Measurements from ENCODE around the gene DNAH10. TPM values are rescaled to one million over a fixed set of nuclear protein-coding genes. Genes with fewer than 3 reads are reported as not detected.

The DNAH10 gene
- total RNA-seq, 1 donor from 2014 or later: 1.2 TPM

GRCh38 chr12:123772074-123772473, 10.0 kb downstream of the DNAH10 start:
- Mint-ChIP-seq H3K27me3 (ENCODE audit: low read depth) (peaks cover 13% of the 10 kb centered on the region), H3K36me3 (ENCODE audit: low read depth) (peaks cover 6% of the 10 kb centered on the region), H3K4me1 (ENCODE audit: low read depth) (no peaks in the 10 kb centered on the region), H3K4me3 (ENCODE audit: unreplicated experiment) (no peak overlapping the region), H3K27ac (ENCODE audit: unreplicated experiment) (no peak overlapping the region), H3K9me3 (ENCODE audit: low read depth) (peaks cover 6% of the 10 kb centered on the region)
- TF ChIP-seq, protein P1, sequence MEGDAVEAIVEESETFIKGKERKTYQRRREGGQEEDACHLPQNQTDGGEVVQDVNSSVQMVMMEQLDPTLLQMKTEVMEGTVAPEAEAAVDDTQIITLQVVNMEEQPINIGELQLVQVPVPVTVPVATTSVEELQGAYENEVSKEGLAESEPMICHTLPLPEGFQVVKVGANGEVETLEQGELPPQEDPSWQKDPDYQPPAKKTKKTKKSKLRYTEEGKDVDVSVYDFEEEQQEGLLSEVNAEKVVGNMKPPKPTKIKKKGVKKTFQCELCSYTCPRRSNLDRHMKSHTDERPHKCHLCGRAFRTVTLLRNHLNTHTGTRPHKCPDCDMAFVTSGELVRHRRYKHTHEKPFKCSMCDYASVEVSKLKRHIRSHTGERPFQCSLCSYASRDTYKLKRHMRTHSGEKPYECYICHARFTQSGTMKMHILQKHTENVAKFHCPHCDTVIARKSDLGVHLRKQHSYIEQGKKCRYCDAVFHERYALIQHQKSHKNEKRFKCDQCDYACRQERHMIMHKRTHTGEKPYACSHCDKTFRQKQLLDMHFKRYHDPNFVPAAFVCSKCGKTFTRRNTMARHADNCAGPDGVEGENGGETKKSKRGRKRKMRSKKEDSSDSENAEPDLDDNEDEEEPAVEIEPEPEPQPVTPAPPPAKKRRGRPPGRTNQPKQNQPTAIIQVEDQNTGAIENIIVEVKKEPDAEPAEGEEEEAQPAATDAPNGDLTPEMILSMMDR (IDR thresholded peaks at IDR 0.05): no peak
- DNase-seq (ENCODE audit: low spot score): no peak

DNA sequence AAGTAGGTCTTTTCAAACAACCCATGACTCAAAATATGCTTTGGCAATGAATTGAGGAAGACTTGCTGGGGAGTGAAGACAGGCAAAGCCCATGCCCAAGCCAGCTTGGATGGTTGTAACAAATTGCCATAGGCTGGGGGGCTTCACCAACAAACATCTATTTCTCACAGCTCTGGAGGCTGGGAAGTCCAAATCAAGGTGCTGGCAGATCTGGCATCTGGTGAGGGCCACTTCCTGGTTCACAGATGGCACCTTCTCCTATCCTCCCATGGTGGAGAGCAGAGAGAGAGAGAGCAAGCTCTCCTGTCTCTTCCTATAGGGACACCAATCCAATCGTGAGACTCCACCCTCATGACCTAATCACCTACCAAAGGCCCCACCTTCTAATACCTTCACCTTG, 11.3 kb downstream of the DNAH10 start:
- DNase-seq (ENCODE audit: low spot score): no peak
- Mint-ChIP-seq H3K4me1 (ENCODE audit: low read depth) (no peaks in the 10 kb centered on the region), H3K4me3 (ENCODE audit: unreplicated experiment) (no peak overlapping the region), H3K9me3 (ENCODE audit: low read depth) (peaks cover 6% of the 10 kb centered on the region), H3K27ac (ENCODE audit: unreplicated experiment) (no peak overlapping the region), H3K36me3 (ENCODE audit: low read depth) (peaks cover 6% of the 10 kb centered on the region), H3K27me3 (ENCODE audit: low read depth) (peaks cover 17% of the 10 kb centered on the region)
- TF ChIP-seq, protein P1 (IDR thresholded peaks at IDR 0.05): no peak

DNA sequence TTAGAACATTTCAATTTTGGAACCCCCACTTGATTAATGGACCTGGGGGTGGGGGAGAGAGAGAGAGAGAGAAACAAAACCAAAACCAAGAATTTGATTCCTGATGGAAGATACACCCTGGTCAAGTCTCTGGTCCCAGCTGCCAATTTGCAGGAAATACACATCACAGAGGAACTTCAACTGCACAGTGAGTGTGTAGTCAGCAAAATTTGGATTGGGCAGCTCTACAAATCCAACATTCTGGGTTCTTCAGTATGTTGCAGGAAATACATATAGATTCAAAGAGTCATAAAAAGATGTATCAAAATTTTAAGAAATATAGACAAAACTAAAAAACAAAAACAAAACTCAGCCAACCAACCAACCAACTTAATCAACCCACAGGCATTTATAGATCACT, 17.4 kb downstream of the DNAH10 start:
- TF ChIP-seq, protein P1 (IDR thresholded peaks at IDR 0.05): no peak
- DNase-seq (ENCODE audit: low spot score): no peak
- H3K27me3 Mint-ChIP-seq (ENCODE audit: low read depth): peaks cover 12% of the 10 kb centered on the region
- H3K9me3 Mint-ChIP-seq (ENCODE audit: low read depth): peaks cover 9% of the 10 kb centered on the region
- H3K4me3 Mint-ChIP-seq (ENCODE audit: unreplicated experiment): no peak overlapping the region
- H3K27ac Mint-ChIP-seq (ENCODE audit: unreplicated experiment): no peak overlapping the region
- H3K4me1 Mint-ChIP-seq (ENCODE audit: low read depth): no peaks in the 10 kb centered on the region
- peaks cover 16% of the 10 kb centered on the region for H3K36me3 Mint-ChIP-seq (ENCODE audit: low read depth)

DNA sequence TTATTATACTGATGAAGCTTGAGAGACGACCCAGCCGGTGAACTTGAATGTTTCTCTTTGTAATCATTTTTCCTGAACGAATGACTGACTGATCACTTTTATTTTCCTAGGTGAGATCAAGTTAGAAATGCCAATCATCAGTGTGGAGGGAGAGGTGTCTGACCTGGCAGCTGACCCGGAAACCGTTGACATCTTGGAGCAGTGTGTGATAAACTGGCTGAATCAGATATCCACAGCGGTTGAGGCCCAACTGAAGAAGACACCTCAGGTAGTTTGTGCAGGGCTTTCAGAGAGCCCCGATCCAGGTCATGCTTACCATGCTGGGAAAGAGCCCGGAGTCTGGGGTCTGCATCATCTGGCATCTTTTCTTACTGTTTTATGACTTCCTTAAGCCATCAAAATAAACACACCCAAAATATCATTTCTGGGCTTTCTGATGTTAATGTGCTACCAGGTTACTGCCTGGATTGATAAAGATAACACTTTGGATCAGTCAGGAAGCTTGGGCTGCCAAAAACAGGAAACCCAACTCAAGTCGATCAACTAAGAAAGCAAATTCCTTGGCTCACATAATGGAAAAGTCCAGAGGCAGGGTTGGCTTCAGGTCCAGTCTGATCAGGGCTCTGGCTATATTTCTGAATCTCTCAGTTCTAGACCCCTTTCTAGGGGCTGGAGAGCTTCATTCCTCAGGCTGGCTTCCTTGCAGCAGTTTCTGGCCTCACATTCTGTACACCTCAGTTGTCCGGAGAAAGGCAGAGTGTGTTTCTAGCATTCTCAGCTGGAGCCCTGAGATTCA, 21.1 kb downstream of the DNAH10 start:
- Mint-ChIP-seq H3K27me3 (ENCODE audit: low read depth) (peaks cover 8% of the 10 kb centered on the region), H3K27ac (ENCODE audit: unreplicated experiment) (no peak overlapping the region)

GRCh38 chr12:123787466-123787865, 25.4 kb downstream of the DNAH10 start:
- TF ChIP-seq, protein P1 (IDR thresholded peaks at IDR 0.05): no peak
- H3K36me3 Mint-ChIP-seq (ENCODE audit: low read depth): peaks cover 12% of the 10 kb centered on the region
- H3K4me1 Mint-ChIP-seq (ENCODE audit: low read depth): no peaks in the 10 kb centered on the region
- H3K9me3 Mint-ChIP-seq (ENCODE audit: low read depth): peaks cover 12% of the 10 kb centered on the region
- peaks cover 11% of the 10 kb centered on the region for H3K27me3 Mint-ChIP-seq (ENCODE audit: low read depth)
- no peak overlapping the region for H3K4me3 Mint-ChIP-seq (ENCODE audit: unreplicated experiment)
- peak; percentile 94 for DNase-seq (ENCODE audit: low spot score)
- no peak overlapping the region for H3K27ac Mint-ChIP-seq (ENCODE audit: unreplicated experiment)

More for the DNA sequence above, 21.1 kb downstream of the DNAH10 start:
- TF ChIP-seq, protein P1 (IDR thresholded peaks at IDR 0.05): no peak
- Mint-ChIP-seq H3K4me3 (ENCODE audit: unreplicated experiment) (no peak overlapping the region), H3K4me1 (ENCODE audit: low read depth) (no peaks in the 10 kb centered on the region), H3K36me3 (ENCODE audit: low read depth) (peaks cover 12% of the 10 kb centered on the region), H3K9me3 (ENCODE audit: low read depth) (peaks cover 9% of the 10 kb centered on the region)
- DNase-seq (ENCODE audit: low spot score): no peak
